GM06990 (cell line): ENCODE results near the gene ITGB6.

Experiments used
- DNase-seq: peaks from one replicate; pipeline ENCODE4 v3.0.0-alpha.2; 2011; ENCODE audit not compliant: insufficient read length; ENCODE audit errors: extremely low read depth
- H3K27me3 ChIP-seq: replicated peaks from 2 replicates; pipeline ENCODE4 v1.6.0; 2011; ENCODE audit warnings: low read length; ENCODE audit not compliant: control insufficient read depth, insufficient read depth
- H3K36me3 ChIP-seq: 2 replicates; pipeline ENCODE4 v1.5.1; 2011; ENCODE audit warnings: low read length; ENCODE audit not compliant: control insufficient read depth, insufficient read depth
- H3K4me3 ChIP-seq: replicated peaks from 2 replicates; pipeline ENCODE4 v1.5.1; 2011; ENCODE audit warnings: low read depth, mild to moderate bottlenecking, control low read depth, low read length
- CTCF ChIP-seq: IDR thresholded peaks from 2 replicates; pipeline ENCODE4 v1.5.1; 2011; ENCODE audit warnings: low read length, control low read depth, mild to moderate bottlenecking, inconsistent platforms; ENCODE audit not compliant: insufficient read depth, poor library complexity, severe bottlenecking

The ITGB6 gene

GRCh38 chr2:160051371-160051800 lies 148.7 kb downstream of the ITGB6 start:
- H3K27me3 ChIP-seq = no peaks in the 10 kb centered on the region; the same call in 1 of the 2 replicates
- no peaks in the 10 kb centered on the region for H3K36me3 ChIP-seq
- no peak overlapping the region for H3K4me3 ChIP-seq
- no peak for TF ChIP-seq CTCF
- DNase-seq = no peak

- H3K27me3 ChIP-seq = no peaks in the 10 kb centered on the region; the same call in 1 of the 2 replicates
- no peak for DNase-seq
- no peak overlapping the region for H3K4me3 ChIP-seq
- no peak for TF ChIP-seq CTCF
- no peaks in the 10 kb centered on the region for H3K36me3 ChIP-seq
Observed at GRCh38 chr2:160050147-160050546, 149.9 kb downstream of the ITGB6 start.
